K562 (cell line): ENCODE data around the gene DNAJB2. TPM values are rescaled to one million over a fixed set of nuclear protein-coding genes. Genes with fewer than 3 reads are reported as not detected.
A peak's percentile ranks its signal among the peaks of the same experiment; 100 is the strongest.

Source experiments
- ATAC-seq: fragments of 200-7000 bp; cut with Tn5 transposase; 3 replicates; pipeline ENCODE4 v1.9.1; 2020; ENCODE audit warnings: moderate library complexity
- BruUV-seq: library from RNA; stranded (reverse); fragments of 400-500 nt; replicated peaks from 2 replicates; lab custom pipeline; 2021; lab: Mats Ljungman, UMichigan
- CTCF ChIA-PET: fragments of 300-600 bp; formaldehyde crosslinking; extraction: SDS; loops from one replicate; lab custom pipeline; 2021; ENCODE audit warnings: low intra/inter-chr PET ratio; lab: Yijun Ruan, JAX
- POLR2A ChIA-PET: fragments of 300-600, 350-650 bp; sonication (Branson Sonifier 250); formaldehyde crosslinking; extraction: SDS; loops from one replicate; lab custom pipeline; 2021; ENCODE audit warnings: antibody characterized with exemption, inconsistent platforms; lab: Yijun Ruan, JAX
- DNase-seq, 4 experiments: peaks; one replicate each; pipeline versions ENCODE4 v3.0.0 to v3.0.0-alpha.2; 2011 to 2018; ENCODE audit warnings: low spot score in 3 of 4, mixed read lengths in 3 of 4; ENCODE audit errors: extremely low read depth in 1 of 4
- FAIRE-seq: peaks from 2 replicates; lab custom pipeline; 2011; peaks lifted over from hg19 to GRCh38; lab: Jason Lieb, UNC
- H2AFZ ChIP-seq: 2 replicates; pipeline ENCODE4 v1.6.0; 2011; ENCODE audit warnings: low read depth, low read length, control low read depth, inconsistent platforms
- H3K27ac ChIP-seq: fragments of 200-600 bp; 3 replicates; pipeline ENCODE4 v1.8.0; 2011; ENCODE audit warnings: low read depth, mild to moderate bottlenecking, control low read depth, inconsistent platforms, low read length, moderate library complexity, mixed read lengths; ENCODE audit errors: extremely low read depth
- H3K27me3 ChIP-seq, 2 experiments: fragments of 300-600 bp in 1 of 2; 2 replicates in 1 of 2; 3 replicates in 1 of 2; pipeline versions ENCODE4 v1.6.0 to v1.8.0; 2011; ENCODE audit warnings: inconsistent platforms in 2 of 2, low read length in 2 of 2, mild to moderate bottlenecking in 1 of 2, mixed read lengths in 1 of 2, moderate library complexity in 1 of 2; ENCODE audit not compliant: control insufficient read depth in 2 of 2, insufficient read depth in 2 of 2
- H3K36me3 ChIP-seq: fragments of 300-600 bp; 3 replicates; pipeline ENCODE4 v1.8.0; 2011; ENCODE audit warnings: mild to moderate bottlenecking, low read length, inconsistent platforms; ENCODE audit not compliant: control insufficient read depth, insufficient read depth
- H3K4me1 ChIP-seq, 2 experiments: fragments of 200-600 bp in 1 of 2; replicated peaks in 1 of 2; 2 replicates in 1 of 2; 3 replicates in 1 of 2; pipeline versions ENCODE4 v1.5.1 to v1.8.0; 2011; ENCODE audit warnings: inconsistent platforms in 2 of 2, low read length in 2 of 2, mild to moderate bottlenecking in 1 of 2, mixed read lengths in 1 of 2, moderate library complexity in 1 of 2; ENCODE audit not compliant: control insufficient read depth in 2 of 2, insufficient read depth in 2 of 2
- H3K4me2 ChIP-seq: 2 replicates; pipeline ENCODE4 v1.6.1; 2011; ENCODE audit warnings: low read length, control low read depth, inconsistent platforms, mixed read lengths; ENCODE audit not compliant: insufficient read depth
- H3K4me3 ChIP-seq: fragments of 200-600 bp; sonication (generic), shearing (Covaris generic); 2 replicates; pipeline ENCODE4 v1.5.1; 2016; ENCODE audit warnings: control low read depth, inconsistent platforms
- H3K79me2 ChIP-seq: fragments of 200-600 bp; 3 replicates; pipeline ENCODE4 v1.8.0; 2011; ENCODE audit warnings: low read length, inconsistent platforms; ENCODE audit not compliant: control insufficient read depth, insufficient read depth
- H3K9ac ChIP-seq, 2 experiments: 2 replicates each; pipeline versions ENCODE4 v1.6.0 to v1.6.1; 2011; ENCODE audit warnings: low read depth in 2 of 2, low read length in 2 of 2, control low read depth in 1 of 2, inconsistent platforms in 1 of 2, mild to moderate bottlenecking in 1 of 2, mixed read lengths in 1 of 2; ENCODE audit not compliant: insufficient read depth in 1 of 2
- H3K9me1 ChIP-seq: one replicate; pipeline ENCODE4 v1.6.0; 2011; ENCODE audit warnings: inconsistent platforms, mild to moderate bottlenecking, low read length, moderate library complexity; ENCODE audit not compliant: control insufficient read depth, insufficient read depth
- H3K9me3 ChIP-seq: replicated peaks from 2 replicates; pipeline ENCODE4 v1.5.1; 2011; ENCODE audit warnings: low read depth, low read length, inconsistent platforms; ENCODE audit not compliant: control insufficient read depth, insufficient read depth
- H4K20me1 ChIP-seq: replicated peaks from 2 replicates; pipeline ENCODE4 v1.6.1; 2011; ENCODE audit warnings: low read length, inconsistent platforms, mixed read lengths; ENCODE audit not compliant: control insufficient read depth, insufficient read depth
- BACH1 ChIP-seq: fragments of 200-800 bp; sonication (Bioruptor generic); IDR thresholded peaks from 2 replicates; pipeline ENCODE4 v1.6.1; 2016; ENCODE audit warnings: missing genetic modification characterization, missing compliant biosample characterization
- CTBP1 ChIP-seq: fragments of 450-650 bp; IDR thresholded peaks from 2 replicates; pipeline ENCODE4 v1.6.1; 2016; ENCODE audit warnings: borderline replicate concordance
- E2F1 ChIP-seq: sonication (generic); formaldehyde crosslinking; IDR thresholded peaks from 2 replicates; pipeline ENCODE4 v1.8.1; 2023; ENCODE audit warnings: mild to moderate bottlenecking, missing genetic modification reagents, moderate library complexity
- E4F1 ChIP-seq: fragments of 250-450 bp; sonication (Bioruptor Pico); IDR thresholded peaks from 2 replicates; pipeline ENCODE4 v1.5.0; 2021; ENCODE audit warnings: mild to moderate bottlenecking, borderline replicate concordance
- FOXJ2 ChIP-seq: fragments of 200-800 bp; sonication (Bioruptor generic); IDR thresholded peaks from 2 replicates; pipeline ENCODE4 v1.6.1; 2016; ENCODE audit warnings: missing genetic modification characterization, missing compliant biosample characterization
- MEF2A ChIP-seq: IDR thresholded peaks from 2 replicates; pipeline ENCODE4 v1.6.1; 2011; ENCODE audit warnings: low read depth, mild to moderate bottlenecking, low read length, moderate library complexity; ENCODE audit not compliant: control insufficient read depth
- NCOA1 ChIP-seq: fragments of 450-650 bp; IDR thresholded peaks from 2 replicates; pipeline ENCODE4 v1.6.1; 2016; ENCODE audit warnings: low read depth
- NR2C1 ChIP-seq, 2 experiments: fragments of 450-650 bp; IDR thresholded peaks; 2 replicates each; pipeline ENCODE4 v1.6.1; 2017; ENCODE audit warnings: mild to moderate bottlenecking in 2 of 2, antibody characterized with exemption in 1 of 2, inconsistent platforms in 1 of 2, missing compliant biosample characterization in 1 of 2, missing genetic modification characterization in 1 of 2
- PTBP1 ChIP-seq: fragments of 200-400 bp; formaldehyde crosslinking; IDR thresholded peaks from 2 replicates; pipeline ENCODE4 v1.6.1; 2017; ENCODE audit warnings: low read depth, low read length
- SP1 ChIP-seq: sonication (generic); formaldehyde crosslinking; IDR thresholded peaks from 2 replicates; pipeline ENCODE4 v1.8.1; 2022; ENCODE audit warnings: mild to moderate bottlenecking, missing genetic modification reagents
- TCF7 ChIP-seq: sonication (generic); IDR thresholded peaks from 2 replicates; pipeline ENCODE4 v1.6.1; 2016; ENCODE audit warnings: antibody characterized with exemption, borderline replicate concordance
- UBTF ChIP-seq, 2 experiments: IDR thresholded peaks; 2 replicates each; pipeline ENCODE4 v1.6.1; 2012; ENCODE audit warnings: improper control_type of control experiment in 2 of 2, low read depth in 2 of 2, low read length in 2 of 2, borderline replicate concordance in 1 of 2
- YY1 ChIP-seq, 3 experiments: IDR thresholded peaks; 2 replicates each; pipeline ENCODE4 v1.6.1; 2011; ENCODE audit warnings: low read length in 2 of 3, mild to moderate bottlenecking in 2 of 3, moderate library complexity in 2 of 3, borderline replicate concordance in 1 of 3, control low read depth in 1 of 3, low read depth in 1 of 3; ENCODE audit not compliant: insufficient read depth in 3 of 3, insufficient replicate concordance in 2 of 3, control insufficient read depth in 1 of 3, insufficient read length in 1 of 3; ENCODE audit errors: extremely low read depth in 1 of 3
- ZNF232 ChIP-seq: sonication (generic); formaldehyde crosslinking; IDR thresholded peaks from 2 replicates; pipeline ENCODE4 v1.8.0; 2022; ENCODE audit warnings: mild to moderate bottlenecking, missing genetic modification reagents
- WGBS: fragments of 100-300 bp; shearing (Covaris generic); methylation state at CpG from one replicate; pipeline ENCODE4 v1.1.6; 2016; ENCODE audit warnings: low coverage, mixed read lengths; ENCODE audit not compliant: insufficient coverage; ENCODE audit errors: missing lambda C conversion rate; 5-methylcytosine and 5-hydroxymethylcytosine counted together
- in situ Hi-C: fragments of 300-500 bp; cut with MboI; formaldehyde crosslinking; loops from 4 replicates; pipeline ENCODE4 v1.15.0; 2018; ENCODE audit warnings: inconsistent platforms, mixed read lengths
- intact Hi-C: fragments of 100-400 bp; cut with micrococcal nuclease; formaldehyde crosslinking; loops from 2 replicates; pipeline ENCODE4 v1.14.2; 2022
- polyA plus RNA-seq, 8 experiments: library from polyadenylated mRNA; depleted of rRNA in 4 of 8; stranded (reverse) in 5 of 8; unstranded in 3 of 8; fragments of >200 nt; fragmentation: Nextera tagmentation in 2 of 8; fragmentation: Illumina TruSeq in 1 of 8; extraction: Ambion mirVana in 2 of 8; extraction: Trizol in 1 of 8; gene quantifications; 2 replicates each; pipeline versions ENCODE4 v1.2.1 to v1.2.3, GENCODE V29; 2011 to 2014; ENCODE audit warnings: inconsistent platforms in 1 of 8, missing spikeins in 1 of 8
- total RNA-seq, 7 experiments: library from RNA; depleted of rRNA in 6 of 7; stranded (reverse); fragments of >200 nt in 6 of 7; fragmentation: Illumina TruSeq in 2 of 7; extraction: Trizol in 2 of 7; gene quantifications; 2 replicates each; pipeline versions ENCODE4 v1.2.1 to v1.2.3, GENCODE V29; 2011 to 2021; ENCODE audit warnings: low replicate concordance in 1 of 7

The DNAJB2 gene
- total and polyA plus RNA-seq, 9 of the 15 experiments (the other 6 are each of a cell fraction or from before 2014, with no cell fraction given) = 0.08 to 3.0 (median 2.2) TPM; not detected in 1

- BruUV-seq = no TSS peak
- H3K36me3 ChIP-seq = no peaks in the 10 kb centered on the region
- POLR2A ChIA-PET = interaction anchor here (0.8 to 0.9 kb wide), 2 partner anchors 10 to 20 kb away, joined by 3 to 5 read pairs; partner anchors contain the start of genes DNAJB2 and PTPRN
- TF ChIP-seq CTBP1 (no peak), UBTF (IDR thresholded peaks at IDR 0.05; ENCODE audit: borderline replicate concordance in 1 of 2, low read depth in 2 of 2, low read length in 2 of 2) (no peak), E4F1 (CRISPR knock-in tag) (no peak), BACH1 (tag) (no peak), NR2C1 (IDR thresholded peaks at IDR 0.05) (no peak), NR2C1 (tag; IDR thresholded peaks at IDR 0.05) (no peak), SP1 (CRISPR knock-in tag) (no peak), YY1 (IDR thresholded peaks at IDR 0.05; ENCODE audit: borderline replicate concordance in 1 of 3, control insufficient read depth in 1 of 3, extremely low read depth in 1 of 3, insufficient read depth in 3 of 3, insufficient read length in 1 of 3, insufficient replicate concordance in 2 of 3, low read depth in 1 of 3, low read length in 2 of 3) (no peak), E2F1 (CRISPR knock-in tag) (no peak), ZNF232 (CRISPR knock-in tag) (no peak), FOXJ2 (tag) (no peak), PTBP1 (no peak), TCF7 (no peak), MEF2A (no peak), NCOA1 (no peak)
- TF ChIP-seq, all 486 proteins: peak for 0
- intact Hi-C loops (loop anchor here (5.0 kb wide), 2 partner anchors 53 to 72 kb away; partner anchors contain the start of genes ANKZF1 and ATG9A), in situ Hi-C loops (no loop called here)
- Histone ChIP-seq H3K4me3 (no peak overlapping the region), H3K4me2 (no peak overlapping the region), H4K20me1 (no peaks in the 10 kb centered on the region), H3K9me3 (no peaks in the 10 kb centered on the region), H2AFZ (no peak overlapping the region), H3K79me2 (no peaks in the 10 kb centered on the region), H3K9ac (peak overlapping the region in 1 of 2 experiments; percentile 79; a peak in 1 of 4 replicates), H3K9me1 (no peaks in the 10 kb centered on the region), H3K27me3 (peaks cover 8 to 42% of the 10 kb centered on the region in 2 experiments), H3K27ac (no peak overlapping the region), H3K4me1 (peaks cover 18 to 36% of the 10 kb centered on the region in 2 experiments; a peak in 4 of 5 replicates)
- DNase-seq (no peak), FAIRE-seq (no peak), ATAC-seq (no peak)
- WGBS = 28% methylated on average over 6 of the region's 6 CpGs
- CTCF ChIA-PET = interaction anchor here (0.5 to 1.7 kb wide), 6 partner anchors 16 to 241 kb away, joined by 3 to 10 read pairs (median 4); partner anchors contain the start of genes DNAJB2 and NHEJ1
Measured at GRCh38 chr2:219299372-219299760, 20.2 kb downstream of the DNAJB2 start.
